MCF 10A (cell line): ENCODE measurements around the gene AMZ2. TPM values are rescaled to one million over a fixed set of nuclear protein-coding genes. Genes with fewer than 3 reads are reported as not detected.

Experiments used
- BruUV-seq: library from RNA; stranded (reverse); fragments of 400-500 nt; replicated peaks from 2 replicates; lab custom pipeline; 2021; lab: Mats Ljungman, UMichigan
- CTCF ChIA-PET: fragments of 300-600 bp; sonication (Branson Sonifier 250); formaldehyde crosslinking; extraction: SDS; loops from one replicate; lab custom pipeline; 2021; ENCODE audit warnings: antibody characterized with exemption, inconsistent platforms; lab: Yijun Ruan, JAX
- POLR2A ChIA-PET: fragments of 300-600, 350-650 bp; sonication (Branson Sonifier 250); formaldehyde crosslinking; extraction: SDS; loops from one replicate; lab custom pipeline; 2020; ENCODE audit warnings: antibody characterized with exemption, inconsistent platforms; lab: Yijun Ruan, JAX
- DNase-seq: peaks from one replicate; pipeline ENCODE4 v3.0.0-alpha.2; 2018; ENCODE audit not compliant: unreplicated experiment
- H3K27ac Mint-ChIP-seq: one replicate; pipeline ENCODE4 v1.8.0; 2022; ENCODE audit warnings: mild to moderate bottlenecking, low read depth, mixed read lengths; ENCODE audit not compliant: unreplicated experiment
- H3K27me3 Mint-ChIP-seq: one replicate; pipeline ENCODE4 v1.8.0; 2022; ENCODE audit warnings: mixed read lengths; ENCODE audit not compliant: insufficient read depth, unreplicated experiment
- H3K36me3 Mint-ChIP-seq: one replicate; pipeline ENCODE4 v1.8.0; 2022; ENCODE audit warnings: mild to moderate bottlenecking, moderate library complexity, mixed read lengths; ENCODE audit not compliant: insufficient read depth, unreplicated experiment
- H3K4me1 Mint-ChIP-seq: one replicate; pipeline ENCODE4 v1.8.0; 2022; ENCODE audit warnings: mixed read lengths; ENCODE audit not compliant: insufficient read depth, unreplicated experiment
- H3K4me3 Mint-ChIP-seq: one replicate; pipeline ENCODE4 v1.8.0; 2022; ENCODE audit warnings: mild to moderate bottlenecking, moderate library complexity, mixed read lengths; ENCODE audit not compliant: unreplicated experiment
- H3K9me3 Mint-ChIP-seq: one replicate; pipeline ENCODE4 v1.8.0; 2022; ENCODE audit warnings: mixed read lengths; ENCODE audit not compliant: unreplicated experiment
- intact Hi-C: fragments of 100-400 bp; cut with micrococcal nuclease; formaldehyde crosslinking; loops from 2 replicates; pipeline ENCODE4 v1.14.1; 2022
- total RNA-seq: library from RNA; stranded (reverse); gene quantifications from 2 replicates; pipeline ENCODE4 v1.2.3, GENCODE V29; 2022
- TF ChIP-seq, protein P1 (sequence below): fragments of 200-600 bp; IDR thresholded peaks from one replicate; pipeline ENCODE4 v1.8.0; 2022; ENCODE audit warnings: antibody characterized with exemption, mild to moderate bottlenecking; ENCODE audit not compliant: unreplicated experiment

Gene AMZ2
- total RNA-seq, 1 experiment from 2014 or later, result 127 TPM

DNA sequence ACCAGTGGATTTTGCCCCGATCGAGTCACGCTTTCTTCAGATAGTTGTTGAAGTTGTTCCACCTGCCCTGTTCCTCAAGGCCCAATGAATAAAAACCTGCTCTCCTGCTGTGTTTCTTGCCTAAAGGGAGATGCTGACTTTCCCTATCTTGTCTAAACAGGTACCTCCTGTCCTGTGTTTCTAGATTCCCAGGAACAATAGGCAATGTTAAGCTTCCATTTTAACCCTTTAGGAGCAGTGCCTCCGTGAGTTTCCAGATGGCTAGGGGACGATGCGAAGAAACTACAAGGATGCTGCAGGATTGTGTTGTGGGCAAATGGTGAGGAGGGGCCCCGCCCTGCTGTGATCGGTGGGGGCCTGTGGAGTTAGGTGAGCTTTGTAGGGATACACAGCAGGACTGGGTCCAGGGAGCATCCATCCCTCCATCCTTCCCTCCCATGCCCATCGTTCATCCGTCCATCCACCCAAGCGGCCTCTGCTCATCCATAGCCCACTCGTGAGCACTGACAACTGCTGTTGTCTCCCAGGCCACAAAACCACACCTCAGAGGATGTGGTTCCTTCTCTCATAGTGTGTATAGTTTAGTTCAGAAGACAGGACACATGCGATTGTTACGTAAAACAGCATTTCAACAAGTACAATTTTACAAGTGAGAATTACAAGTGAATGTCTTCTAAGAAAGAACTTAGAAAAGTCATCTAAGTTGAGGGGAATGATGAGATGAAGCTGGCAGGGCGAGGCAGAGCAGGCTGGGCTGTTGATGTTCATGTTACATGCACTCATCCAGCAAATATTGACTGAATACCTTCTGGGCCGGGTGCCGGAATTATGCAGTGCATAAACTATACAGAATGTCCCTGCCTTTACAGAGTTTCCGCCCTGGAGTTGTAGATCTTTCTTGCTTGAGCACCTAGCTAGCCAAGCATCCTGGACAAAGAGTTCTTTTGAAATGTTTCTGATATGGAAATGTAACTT, 48.7 kb downstream of the AMZ2 start:
- no peak for DNase-seq
- TF ChIP-seq, protein P1, sequence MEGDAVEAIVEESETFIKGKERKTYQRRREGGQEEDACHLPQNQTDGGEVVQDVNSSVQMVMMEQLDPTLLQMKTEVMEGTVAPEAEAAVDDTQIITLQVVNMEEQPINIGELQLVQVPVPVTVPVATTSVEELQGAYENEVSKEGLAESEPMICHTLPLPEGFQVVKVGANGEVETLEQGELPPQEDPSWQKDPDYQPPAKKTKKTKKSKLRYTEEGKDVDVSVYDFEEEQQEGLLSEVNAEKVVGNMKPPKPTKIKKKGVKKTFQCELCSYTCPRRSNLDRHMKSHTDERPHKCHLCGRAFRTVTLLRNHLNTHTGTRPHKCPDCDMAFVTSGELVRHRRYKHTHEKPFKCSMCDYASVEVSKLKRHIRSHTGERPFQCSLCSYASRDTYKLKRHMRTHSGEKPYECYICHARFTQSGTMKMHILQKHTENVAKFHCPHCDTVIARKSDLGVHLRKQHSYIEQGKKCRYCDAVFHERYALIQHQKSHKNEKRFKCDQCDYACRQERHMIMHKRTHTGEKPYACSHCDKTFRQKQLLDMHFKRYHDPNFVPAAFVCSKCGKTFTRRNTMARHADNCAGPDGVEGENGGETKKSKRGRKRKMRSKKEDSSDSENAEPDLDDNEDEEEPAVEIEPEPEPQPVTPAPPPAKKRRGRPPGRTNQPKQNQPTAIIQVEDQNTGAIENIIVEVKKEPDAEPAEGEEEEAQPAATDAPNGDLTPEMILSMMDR, result no peak
- POLR2A ChIA-PET, result no interaction called here
- Mint-ChIP-seq H3K4me3 (no peak overlapping the region), H3K27ac (no peak overlapping the region), H3K4me1 (no peaks in the 10 kb centered on the region), H3K27me3 (no peaks in the 10 kb centered on the region), H3K36me3 (peaks cover 6% of the 10 kb centered on the region), H3K9me3 (no peaks in the 10 kb centered on the region)
- intact Hi-C loops, result no loop called here
- CTCF ChIA-PET, result no interaction called here
- BruUV-seq, result no TSS peak

DNA sequence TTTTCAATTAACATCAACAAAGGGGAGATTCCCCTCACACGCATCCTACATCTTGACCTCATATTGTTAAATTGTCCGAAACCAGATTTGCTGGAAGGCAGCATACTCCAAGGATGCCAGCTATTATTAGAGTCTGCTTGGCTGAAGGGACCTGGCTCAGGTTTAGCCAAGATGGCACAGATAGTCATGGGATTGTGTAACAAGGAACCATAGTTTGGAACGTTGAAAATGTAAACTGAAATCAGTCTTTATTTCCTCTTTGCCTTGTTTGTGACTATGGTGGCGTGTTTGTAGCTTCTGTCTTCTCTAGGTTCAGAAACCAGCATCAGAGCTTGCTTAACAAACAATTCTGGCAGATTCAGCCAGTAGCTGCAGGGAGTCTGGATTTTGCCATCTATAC, 49.4 kb downstream of the AMZ2 start:
- POLR2A ChIA-PET, result no interaction called here
- DNase-seq, result no peak
- Mint-ChIP-seq H3K4me3 (no peak overlapping the region), H3K36me3 (peaks cover 6% of the 10 kb centered on the region), H3K4me1 (no peaks in the 10 kb centered on the region), H3K27me3 (no peaks in the 10 kb centered on the region), H3K9me3 (no peaks in the 10 kb centered on the region), H3K27ac (no peak overlapping the region)
- BruUV-seq, result no TSS peak
- CTCF ChIA-PET, result interaction anchor here (0.5 kb wide), 1 partner anchor 133 kb away, joined by 3 read pairs; no protein-coding TSS in a partner anchor
- TF ChIP-seq, protein P1, result no peak
- intact Hi-C loops, result no loop called here

DNA sequence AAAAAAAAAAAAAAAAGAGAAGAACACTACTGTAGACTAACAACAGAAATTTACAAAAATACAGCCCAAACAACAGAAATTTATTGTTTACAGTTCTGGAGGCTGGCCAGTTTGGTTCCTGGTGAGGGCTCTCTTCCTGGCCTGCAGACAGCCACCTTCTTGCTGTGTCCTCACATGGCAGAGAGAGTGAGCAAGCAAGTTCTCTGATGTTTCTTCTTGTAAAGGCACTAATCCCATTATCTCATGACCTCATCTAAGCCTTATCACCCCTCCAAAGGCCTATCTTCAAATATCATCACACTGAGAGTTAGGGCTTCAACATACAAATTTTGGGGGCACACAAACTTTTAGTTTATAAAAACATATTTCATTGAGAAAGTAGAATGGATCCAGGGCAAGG, 50.8 kb downstream of the AMZ2 start:
- TF ChIP-seq, protein P1, result no peak
- ChIA-PET CTCF (no interaction called here), POLR2A (no interaction called here)
- intact Hi-C loops, result no loop called here
- no peak for DNase-seq
- no peaks in the 10 kb centered on the region for H3K9me3 Mint-ChIP-seq
- H3K4me1 Mint-ChIP-seq, result no peaks in the 10 kb centered on the region
- no peak overlapping the region for H3K27ac Mint-ChIP-seq
- no peaks in the 10 kb centered on the region for H3K27me3 Mint-ChIP-seq
- peaks cover 6% of the 10 kb centered on the region for H3K36me3 Mint-ChIP-seq
- H3K4me3 Mint-ChIP-seq, result no peak overlapping the region
- BruUV-seq, result no TSS peak

DNA sequence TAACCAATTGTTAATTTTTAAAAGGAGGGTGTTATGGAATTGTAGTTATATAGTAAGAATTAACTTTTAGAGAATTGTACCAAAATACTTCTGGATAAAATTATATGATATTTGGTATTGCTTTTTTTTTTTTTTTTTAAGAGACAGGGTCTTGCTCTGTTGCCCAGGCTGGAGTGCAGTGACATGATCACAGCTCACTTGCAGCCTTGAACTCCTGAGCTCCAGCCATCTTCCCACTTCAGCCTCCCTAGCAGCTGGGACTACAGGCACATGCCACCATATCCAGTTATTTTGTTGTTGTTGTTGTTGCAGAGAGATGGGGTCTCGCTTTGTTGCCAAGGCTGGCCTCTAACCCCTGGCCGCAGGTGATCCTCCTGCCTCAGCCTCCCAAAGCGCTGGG, 52.0 kb downstream of the AMZ2 start:
- H3K27me3 Mint-ChIP-seq, result no peaks in the 10 kb centered on the region
- intact Hi-C loops, result no loop called here
- H3K27ac Mint-ChIP-seq, result no peak overlapping the region
- H3K4me3 Mint-ChIP-seq, result no peak overlapping the region
- H3K4me1 Mint-ChIP-seq, result no peaks in the 10 kb centered on the region
- no TSS peak for BruUV-seq
- peaks cover 6% of the 10 kb centered on the region for H3K36me3 Mint-ChIP-seq
- no peak for DNase-seq
- ChIA-PET POLR2A (no interaction called here), CTCF (no interaction called here)
- H3K9me3 Mint-ChIP-seq, result no peaks in the 10 kb centered on the region
- TF ChIP-seq, protein P1, result no peak
